WTC11 (cell line): ENCODE measurements around the gene ELOVL7. TPM values are rescaled to one million over a fixed set of nuclear protein-coding genes. Genes with fewer than 3 reads are reported as not detected.

Experiments used
- ATAC-seq: fragments of 200-7000 bp; cut with Tn5 transposase; 2 replicates; pipeline ENCODE4 v1.10.0; 2021; ENCODE audit warnings: mild to moderate bottlenecking, moderate library complexity
- CTCF ChIA-PET: fragments of 300-600 bp; sonication (Branson Sonifier 250); formaldehyde crosslinking; loops from one replicate; lab custom pipeline; 2021; ENCODE audit warnings: antibody characterized with exemption; lab: Charles Lee
- POLR2A ChIA-PET: fragments of 350-600 bp; sonication (Branson Sonifier 250); formaldehyde crosslinking; loops from one replicate; lab custom pipeline; 2021; ENCODE audit warnings: antibody characterized with exemption; lab: Charles Lee
- DNase-seq: peaks from one replicate; pipeline ENCODE4 v3.0.0; 2021; ENCODE audit warnings: low spot score
- H3K27ac Mint-ChIP-seq: 2 replicates; pipeline ENCODE4 v1.8.0; 2021; ENCODE audit warnings: mixed read lengths
- H3K27me3 Mint-ChIP-seq: 2 replicates; pipeline ENCODE4 v1.8.0; 2021; ENCODE audit warnings: low read depth, mild to moderate bottlenecking, moderate library complexity, mixed read lengths
- H3K36me3 Mint-ChIP-seq: 2 replicates; pipeline ENCODE4 v1.8.0; 2021; ENCODE audit warnings: mixed read lengths
- H3K4me1 Mint-ChIP-seq: 2 replicates; pipeline ENCODE4 v1.8.0; 2022; ENCODE audit warnings: mixed read lengths
- H3K4me3 Mint-ChIP-seq: 2 replicates; pipeline ENCODE4 v1.8.0; 2021; ENCODE audit warnings: mild to moderate bottlenecking, moderate library complexity, mixed read lengths
- H3K9me3 Mint-ChIP-seq: 2 replicates; pipeline ENCODE4 v1.8.0; 2021; ENCODE audit warnings: mixed read lengths
- ESRRA ChIP-seq: sonication (generic); formaldehyde crosslinking; IDR thresholded peaks from 2 replicates; pipeline ENCODE4 v1.8.1; 2022; ENCODE audit warnings: mild to moderate bottlenecking, missing genetic modification reagents, borderline replicate concordance
- ETV6 ChIP-seq: sonication (generic); formaldehyde crosslinking; IDR thresholded peaks from 2 replicates; pipeline ENCODE4 v1.8.1; 2022; ENCODE audit warnings: mild to moderate bottlenecking, missing genetic modification reagents
- FOXK1 ChIP-seq: sonication (generic); formaldehyde crosslinking; IDR thresholded peaks from 2 replicates; pipeline ENCODE4 v1.8.0; 2022; ENCODE audit warnings: mild to moderate bottlenecking, moderate library complexity, missing genetic modification reagents
- GTF2I ChIP-seq: fragments of 250-450 bp; sonication (Bioruptor Pico); conservative IDR thresholded peaks from 2 replicates; pipeline ENCODE4 v1.4.0; 2021; ENCODE audit warnings: mild to moderate bottlenecking
- SMAD4 ChIP-seq: sonication (generic); formaldehyde crosslinking; IDR thresholded peaks from 2 replicates; pipeline ENCODE4 v1.8.0; 2022; ENCODE audit warnings: mild to moderate bottlenecking, missing genetic modification reagents
- SOX15 ChIP-seq: fragments of 250-450 bp; sonication (Bioruptor Pico); IDR thresholded peaks from 2 replicates; pipeline ENCODE4 v1.9.0; 2021; ENCODE audit warnings: mild to moderate bottlenecking
- SP1 ChIP-seq: sonication (generic); formaldehyde crosslinking; conservative IDR thresholded peaks from 2 replicates; pipeline ENCODE4 v1.8.1; 2022; ENCODE audit warnings: missing genetic modification reagents
- ZNF219 ChIP-seq: sonication (generic); formaldehyde crosslinking; IDR thresholded peaks from 2 replicates; pipeline ENCODE4 v1.8.0; 2023; ENCODE audit warnings: missing genetic modification reagents, mild to moderate bottlenecking, borderline replicate concordance
- ZNF317 ChIP-seq: sonication (generic); formaldehyde crosslinking; IDR thresholded peaks from 2 replicates; pipeline ENCODE4 v1.8.1; 2023; ENCODE audit warnings: low read depth, mild to moderate bottlenecking, moderate library complexity, missing genetic modification reagents, borderline replicate concordance
- ZNF423 ChIP-seq: fragments of 250-450 bp; sonication (Bioruptor Pico); IDR thresholded peaks from 2 replicates; pipeline ENCODE4 v2.1.2; 2022; ENCODE audit warnings: mild to moderate bottlenecking, moderate library complexity
- total RNA-seq: library from RNA; stranded (reverse); gene quantifications from 3 replicates; pipeline ENCODE4 v1.2.3, GENCODE V29; 2021
- TF ChIP-seq, protein P1 (sequence below): sonication (generic); formaldehyde crosslinking; IDR thresholded peaks from 2 replicates; pipeline ENCODE4 v1.8.1; 2023; ENCODE audit warnings: mild to moderate bottlenecking, missing genetic modification reagents, moderate library complexity
- TF ChIP-seq, protein P2 (sequence below): sonication (generic); formaldehyde crosslinking; IDR thresholded peaks from 2 replicates; pipeline ENCODE4 v1.8.1; 2023; ENCODE audit warnings: mild to moderate bottlenecking, missing genetic modification reagents, borderline replicate concordance
- TF ChIP-seq, protein P3 (sequence below): sonication (generic); formaldehyde crosslinking; IDR thresholded peaks from 2 replicates; pipeline ENCODE4 v1.8.0; 2022; ENCODE audit warnings: mild to moderate bottlenecking, missing genetic modification reagents
- TF ChIP-seq, protein P4 (sequence below): fragments of 250-450 bp; sonication (Bioruptor Pico); IDR thresholded peaks from 2 replicates; pipeline ENCODE4 v1.9.0; 2021; ENCODE audit warnings: mild to moderate bottlenecking, borderline replicate concordance

The ELOVL7 gene
- total RNA-seq, 1 experiment from 2014 or later, result 7.1 TPM

DNA sequence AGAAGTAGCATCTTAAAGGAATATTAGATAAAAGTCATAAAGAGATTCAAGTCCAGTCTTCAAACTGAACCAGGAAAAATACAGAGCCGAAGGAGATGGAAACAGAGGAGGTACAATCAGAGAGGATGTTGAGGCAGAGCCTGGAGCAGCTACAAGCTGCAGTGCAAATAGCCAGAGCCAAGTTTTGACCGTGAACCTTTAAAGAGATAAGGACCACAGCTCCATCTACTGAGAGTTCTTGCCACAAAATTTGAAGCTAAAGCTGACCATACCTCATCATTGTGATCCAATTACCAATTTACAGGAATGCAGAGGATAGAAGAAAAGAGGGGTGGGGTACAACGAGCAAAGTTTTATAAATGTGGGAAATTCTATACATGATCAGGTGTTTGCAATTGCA, 133.7 kb downstream of the ELOVL7 start (continued):
- no peak for TF ChIP-seq ESRRA
- TF ChIP-seq ZNF423 (CRISPR knock-in tag), result no peak
- no peak for TF ChIP-seq SP1 (CRISPR knock-in tag)
- TF ChIP-seq ZNF219 (CRISPR knock-in tag), result no peak
- TF ChIP-seq, protein P1, sequence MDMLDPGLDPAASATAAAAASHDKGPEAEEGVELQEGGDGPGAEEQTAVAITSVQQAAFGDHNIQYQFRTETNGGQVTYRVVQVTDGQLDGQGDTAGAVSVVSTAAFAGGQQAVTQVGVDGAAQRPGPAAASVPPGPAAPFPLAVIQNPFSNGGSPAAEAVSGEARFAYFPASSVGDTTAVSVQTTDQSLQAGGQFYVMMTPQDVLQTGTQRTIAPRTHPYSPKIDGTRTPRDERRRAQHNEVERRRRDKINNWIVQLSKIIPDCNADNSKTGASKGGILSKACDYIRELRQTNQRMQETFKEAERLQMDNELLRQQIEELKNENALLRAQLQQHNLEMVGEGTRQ (CRISPR knock-in tag), result no peak
- no peak for TF ChIP-seq ZNF317 (CRISPR knock-in tag)
- no peak for TF ChIP-seq FOXK1 (CRISPR knock-in tag)
- TF ChIP-seq SOX15, result no peak
- TF ChIP-seq, protein P2, sequence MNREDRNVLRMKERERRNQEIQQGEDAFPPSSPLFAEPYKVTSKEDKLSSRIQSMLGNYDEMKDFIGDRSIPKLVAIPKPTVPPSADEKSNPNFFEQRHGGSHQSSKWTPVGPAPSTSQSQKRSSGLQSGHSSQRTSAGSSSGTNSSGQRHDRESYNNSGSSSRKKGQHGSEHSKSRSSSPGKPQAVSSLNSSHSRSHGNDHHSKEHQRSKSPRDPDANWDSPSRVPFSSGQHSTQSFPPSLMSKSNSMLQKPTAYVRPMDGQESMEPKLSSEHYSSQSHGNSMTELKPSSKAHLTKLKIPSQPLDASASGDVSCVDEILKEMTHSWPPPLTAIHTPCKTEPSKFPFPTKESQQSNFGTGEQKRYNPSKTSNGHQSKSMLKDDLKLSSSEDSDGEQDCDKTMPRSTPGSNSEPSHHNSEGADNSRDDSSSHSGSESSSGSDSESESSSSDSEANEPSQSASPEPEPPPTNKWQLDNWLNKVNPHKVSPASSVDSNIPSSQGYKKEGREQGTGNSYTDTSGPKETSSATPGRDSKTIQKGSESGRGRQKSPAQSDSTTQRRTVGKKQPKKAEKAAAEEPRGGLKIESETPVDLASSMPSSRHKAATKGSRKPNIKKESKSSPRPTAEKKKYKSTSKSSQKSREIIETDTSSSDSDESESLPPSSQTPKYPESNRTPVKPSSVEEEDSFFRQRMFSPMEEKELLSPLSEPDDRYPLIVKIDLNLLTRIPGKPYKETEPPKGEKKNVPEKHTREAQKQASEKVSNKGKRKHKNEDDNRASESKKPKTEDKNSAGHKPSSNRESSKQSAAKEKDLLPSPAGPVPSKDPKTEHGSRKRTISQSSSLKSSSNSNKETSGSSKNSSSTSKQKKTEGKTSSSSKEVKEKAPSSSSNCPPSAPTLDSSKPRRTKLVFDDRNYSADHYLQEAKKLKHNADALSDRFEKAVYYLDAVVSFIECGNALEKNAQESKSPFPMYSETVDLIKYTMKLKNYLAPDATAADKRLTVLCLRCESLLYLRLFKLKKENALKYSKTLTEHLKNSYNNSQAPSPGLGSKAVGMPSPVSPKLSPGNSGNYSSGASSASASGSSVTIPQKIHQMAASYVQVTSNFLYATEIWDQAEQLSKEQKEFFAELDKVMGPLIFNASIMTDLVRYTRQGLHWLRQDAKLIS (CRISPR knock-in tag), result no peak
- no peak for TF ChIP-seq GTF2I (CRISPR knock-in tag)

DNA sequence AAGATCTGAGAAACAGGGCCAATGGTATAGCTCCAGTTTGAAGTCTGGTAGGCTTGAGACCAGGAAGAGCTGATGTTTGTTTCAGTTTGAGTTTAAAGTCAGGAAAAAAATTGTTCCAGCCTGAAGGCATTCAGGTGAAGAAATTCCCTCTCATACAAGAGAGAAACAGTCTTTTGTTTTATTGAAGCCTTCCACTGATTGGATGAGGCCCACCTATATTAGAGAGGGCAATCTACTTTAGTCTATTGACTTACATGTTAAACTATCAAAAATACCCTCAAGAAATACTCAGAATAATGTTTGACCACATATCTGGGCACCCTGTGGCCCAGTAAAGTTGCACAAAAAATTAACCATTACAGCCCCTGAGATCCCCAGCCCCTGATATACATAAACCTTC, 138.9 kb downstream of the ELOVL7 start:
- DNase-seq, result no peak
- H3K27me3 Mint-ChIP-seq, result no peaks in the 10 kb centered on the region
- peaks cover 9% of the 10 kb centered on the region for H3K4me1 Mint-ChIP-seq
- H3K27ac Mint-ChIP-seq, result no peak overlapping the region
- ATAC-seq, result no peak
- CTCF ChIA-PET, result interaction anchor here (1.0 to 1.2 kb wide), 2 partner anchors 17 to 139 kb away, joined by 3 read pairs; partner anchors contain the start of gene ELOVL7
- POLR2A ChIA-PET, result no interaction called here
- TF ChIP-seq ETV6 (CRISPR knock-in tag), result no peak
- TF ChIP-seq, protein P3, sequence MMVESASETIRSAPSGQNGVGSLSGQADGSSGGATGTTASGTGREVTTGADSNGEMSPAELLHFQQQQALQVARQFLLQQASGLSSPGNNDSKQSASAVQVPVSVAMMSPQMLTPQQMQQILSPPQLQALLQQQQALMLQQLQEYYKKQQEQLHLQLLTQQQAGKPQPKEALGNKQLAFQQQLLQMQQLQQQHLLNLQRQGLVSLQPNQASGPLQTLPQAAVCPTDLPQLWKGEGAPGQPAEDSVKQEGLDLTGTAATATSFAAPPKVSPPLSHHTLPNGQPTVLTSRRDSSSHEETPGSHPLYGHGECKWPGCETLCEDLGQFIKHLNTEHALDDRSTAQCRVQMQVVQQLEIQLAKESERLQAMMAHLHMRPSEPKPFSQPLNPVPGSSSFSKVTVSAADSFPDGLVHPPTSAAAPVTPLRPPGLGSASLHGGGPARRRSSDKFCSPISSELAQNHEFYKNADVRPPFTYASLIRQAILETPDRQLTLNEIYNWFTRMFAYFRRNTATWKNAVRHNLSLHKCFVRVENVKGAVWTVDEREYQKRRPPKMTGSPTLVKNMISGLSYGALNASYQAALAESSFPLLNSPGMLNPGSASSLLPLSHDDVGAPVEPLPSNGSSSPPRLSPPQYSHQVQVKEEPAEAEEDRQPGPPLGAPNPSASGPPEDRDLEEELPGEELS, result no peak
- TF ChIP-seq SMAD4 (CRISPR knock-in tag), result no peak
- TF ChIP-seq ZNF317 (CRISPR knock-in tag), result no peak
- TF ChIP-seq, protein P4, sequence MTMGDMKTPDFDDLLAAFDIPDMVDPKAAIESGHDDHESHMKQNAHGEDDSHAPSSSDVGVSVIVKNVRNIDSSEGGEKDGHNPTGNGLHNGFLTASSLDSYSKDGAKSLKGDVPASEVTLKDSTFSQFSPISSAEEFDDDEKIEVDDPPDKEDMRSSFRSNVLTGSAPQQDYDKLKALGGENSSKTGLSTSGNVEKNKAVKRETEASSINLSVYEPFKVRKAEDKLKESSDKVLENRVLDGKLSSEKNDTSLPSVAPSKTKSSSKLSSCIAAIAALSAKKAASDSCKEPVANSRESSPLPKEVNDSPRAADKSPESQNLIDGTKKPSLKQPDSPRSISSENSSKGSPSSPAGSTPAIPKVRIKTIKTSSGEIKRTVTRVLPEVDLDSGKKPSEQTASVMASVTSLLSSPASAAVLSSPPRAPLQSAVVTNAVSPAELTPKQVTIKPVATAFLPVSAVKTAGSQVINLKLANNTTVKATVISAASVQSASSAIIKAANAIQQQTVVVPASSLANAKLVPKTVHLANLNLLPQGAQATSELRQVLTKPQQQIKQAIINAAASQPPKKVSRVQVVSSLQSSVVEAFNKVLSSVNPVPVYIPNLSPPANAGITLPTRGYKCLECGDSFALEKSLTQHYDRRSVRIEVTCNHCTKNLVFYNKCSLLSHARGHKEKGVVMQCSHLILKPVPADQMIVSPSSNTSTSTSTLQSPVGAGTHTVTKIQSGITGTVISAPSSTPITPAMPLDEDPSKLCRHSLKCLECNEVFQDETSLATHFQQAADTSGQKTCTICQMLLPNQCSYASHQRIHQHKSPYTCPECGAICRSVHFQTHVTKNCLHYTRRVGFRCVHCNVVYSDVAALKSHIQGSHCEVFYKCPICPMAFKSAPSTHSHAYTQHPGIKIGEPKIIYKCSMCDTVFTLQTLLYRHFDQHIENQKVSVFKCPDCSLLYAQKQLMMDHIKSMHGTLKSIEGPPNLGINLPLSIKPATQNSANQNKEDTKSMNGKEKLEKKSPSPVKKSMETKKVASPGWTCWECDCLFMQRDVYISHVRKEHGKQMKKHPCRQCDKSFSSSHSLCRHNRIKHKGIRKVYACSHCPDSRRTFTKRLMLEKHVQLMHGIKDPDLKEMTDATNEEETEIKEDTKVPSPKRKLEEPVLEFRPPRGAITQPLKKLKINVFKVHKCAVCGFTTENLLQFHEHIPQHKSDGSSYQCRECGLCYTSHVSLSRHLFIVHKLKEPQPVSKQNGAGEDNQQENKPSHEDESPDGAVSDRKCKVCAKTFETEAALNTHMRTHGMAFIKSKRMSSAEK (CRISPR knock-in tag), result no peak
- TF ChIP-seq, all 79 proteins: peak for 0
- Mint-ChIP-seq H3K4me3 (no peak overlapping the region), H3K9me3 (no peaks in the 10 kb centered on the region), H3K36me3 (no peaks in the 10 kb centered on the region)
